Activated CD4-positive, alpha-beta T cell treated with anti-CD3 and anti-CD28 coated beads, Interleukin-2, amount 50 U/mL, for 24 hours (primary cell): ENCODE measurements around the gene IQSEC2.

ENCODE experiments used
- DNase-seq, 2 donors: peaks; one replicate each; pipeline ENCODE4 v3.0.0-alpha.2; 2020; ENCODE audit warnings: low read depth in 1 of 2, low spot score in 1 of 2

IQSEC2 gene

GRCh38 chrX:53244610-53245009 lies 36.8 kb downstream of the IQSEC2 start:
- no peak for DNase-seq

GRCh38 chrX:53242310-53242709 lies 39.1 kb downstream of the IQSEC2 start:
- DNase-seq = no peak

DNA sequence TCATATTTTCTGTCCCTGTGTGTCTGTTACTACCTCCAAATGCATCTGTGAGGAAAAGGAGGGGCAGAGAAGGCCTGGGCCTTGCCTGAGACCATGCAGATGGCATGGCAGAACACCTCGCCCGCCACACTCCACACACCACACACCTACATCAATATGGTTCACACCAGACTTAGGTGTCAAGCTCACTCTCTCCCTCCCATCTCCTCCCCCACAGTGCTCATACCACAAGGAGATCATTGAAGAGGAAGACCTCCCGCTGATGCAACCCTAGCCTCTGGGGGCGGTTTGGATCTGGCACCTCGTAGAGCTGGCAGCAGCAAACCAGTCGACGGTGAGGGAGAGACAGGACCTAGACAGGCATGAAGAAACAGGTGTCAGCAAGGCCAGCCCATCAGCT lies 39.8 kb downstream of the IQSEC2 start:
- no peak for DNase-seq

- no peak for DNase-seq
These were observed 41.9 kb downstream of the IQSEC2 start for GRCh38 chrX:53239474-53239873.

GRCh38 chrX:53237056-53237455 lies 44.3 kb downstream of the IQSEC2 start:
- no peak for DNase-seq

DNA sequence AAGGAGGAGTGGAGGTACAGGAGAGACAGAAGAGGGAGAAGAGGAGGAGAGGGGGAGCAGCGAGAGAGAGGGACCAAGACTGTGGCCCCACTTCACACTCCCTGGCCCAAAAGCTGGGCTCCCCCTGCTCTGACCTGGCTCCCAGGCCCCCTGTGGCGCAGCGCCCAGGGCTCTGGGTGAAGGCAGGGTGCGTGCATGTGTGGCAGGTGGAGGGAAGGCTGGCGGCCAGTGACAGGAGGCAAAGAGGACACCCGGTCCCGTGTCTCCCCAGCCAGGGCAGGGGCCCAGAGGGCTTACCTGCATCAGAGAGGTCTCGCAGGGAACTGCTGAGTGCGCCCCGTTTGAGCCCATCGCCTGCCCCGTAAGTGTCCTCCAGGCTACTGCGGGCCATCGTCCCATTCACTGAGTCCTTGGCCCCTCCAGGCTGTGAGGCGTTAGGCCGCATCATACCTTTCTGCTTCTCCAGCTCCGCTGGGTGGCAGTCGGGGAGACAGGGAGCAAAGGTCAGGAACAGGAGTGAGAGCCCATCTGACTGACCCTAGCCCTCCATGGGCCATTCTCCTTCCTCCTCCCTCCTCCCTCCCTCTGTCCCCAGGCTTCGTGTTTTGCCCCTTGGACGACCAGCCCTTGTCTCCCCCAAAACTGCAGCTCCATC lies 45.2 kb downstream of the IQSEC2 start:
- DNase-seq = no peak

GRCh38 chrX:53235566-53235965 lies 45.8 kb downstream of the IQSEC2 start:
- DNase-seq = no peak

DNA sequence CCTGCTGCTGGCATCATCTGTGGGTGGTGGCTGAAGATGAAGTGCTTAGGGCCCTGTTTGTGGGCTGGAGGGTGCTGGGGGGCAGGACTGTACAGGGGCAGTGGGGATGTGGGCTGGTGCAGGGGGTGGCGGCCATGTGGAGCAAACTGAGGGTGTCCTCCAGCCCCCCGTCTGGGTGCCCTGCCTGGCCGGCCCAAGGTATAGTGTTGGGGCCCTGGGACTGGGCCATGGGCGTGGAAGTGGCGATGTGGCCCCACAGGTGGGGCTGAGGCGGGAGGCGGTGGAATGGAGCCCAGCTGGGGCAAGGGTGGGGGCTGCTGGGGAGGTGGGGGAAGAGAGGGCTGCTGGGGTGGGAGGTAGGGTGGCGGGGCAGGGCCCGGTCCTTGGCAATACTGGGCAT lies 46.9 kb downstream of the IQSEC2 start:
- DNase-seq = no peak

GRCh38 chrX:53233536-53233935 lies 47.8 kb downstream of the IQSEC2 start:
- DNase-seq = no peak

- DNase-seq = no peak
These were observed 51.3 kb downstream of the IQSEC2 start for GRCh38 chrX:53230116-53230515.

GRCh38 chrX:53227224-53227765 lies 54.1 kb downstream of the IQSEC2 start:
- no peak for DNase-seq

DNA sequence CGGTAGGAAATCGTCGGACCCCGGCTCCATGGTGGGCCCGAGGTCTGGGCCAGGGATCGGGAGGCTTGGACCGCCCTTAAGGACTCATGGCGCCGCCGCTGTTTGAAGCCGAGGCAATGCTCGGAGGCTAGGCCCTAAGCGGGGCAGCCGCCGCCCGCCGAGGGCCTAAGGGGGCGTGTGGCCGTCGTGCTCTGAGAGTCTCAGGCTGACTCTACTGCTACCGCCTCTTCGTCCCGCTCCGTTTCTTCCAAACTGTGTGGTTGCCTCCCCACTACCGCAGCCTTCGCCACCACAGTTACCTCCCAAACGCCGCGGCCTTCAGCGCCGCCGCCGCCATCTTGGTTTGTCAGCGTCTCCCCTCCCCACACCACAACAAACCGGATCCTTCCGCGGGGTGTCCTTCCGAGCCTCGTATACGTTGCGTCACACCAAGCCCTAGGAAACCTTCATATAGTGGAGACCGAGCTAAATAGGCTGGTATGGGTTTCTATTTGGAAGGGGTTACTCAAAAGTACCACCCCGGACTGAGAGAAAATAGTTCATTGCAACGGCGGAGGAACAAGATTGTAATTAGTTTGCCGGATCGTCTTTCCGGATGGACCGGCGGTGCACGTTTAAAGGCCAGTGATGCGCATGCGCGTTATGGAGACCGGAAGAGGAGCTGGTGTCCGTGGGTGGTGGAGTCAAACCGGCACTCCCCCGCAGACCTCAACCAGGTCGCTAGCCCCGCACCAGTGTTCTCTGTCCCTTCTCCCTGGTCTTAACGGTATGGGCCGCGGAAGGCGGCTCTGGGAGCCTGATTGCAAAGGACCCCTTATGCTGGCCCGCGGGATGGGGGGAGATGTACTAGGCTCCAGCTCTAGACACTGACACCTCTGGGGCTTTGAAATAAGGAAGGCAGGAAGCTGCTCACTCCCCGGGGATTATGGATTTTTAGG lies 56.3 kb downstream of the IQSEC2 start, which contains the start of gene KDM5C:
TSS of gene KDM5C (minus strand) at position 348 of the 938 bp plus-strand sequence. CDS start at position 30, 318 bp downstream.
- DNase-seq = peak; percentile 56 to 85

DNA sequence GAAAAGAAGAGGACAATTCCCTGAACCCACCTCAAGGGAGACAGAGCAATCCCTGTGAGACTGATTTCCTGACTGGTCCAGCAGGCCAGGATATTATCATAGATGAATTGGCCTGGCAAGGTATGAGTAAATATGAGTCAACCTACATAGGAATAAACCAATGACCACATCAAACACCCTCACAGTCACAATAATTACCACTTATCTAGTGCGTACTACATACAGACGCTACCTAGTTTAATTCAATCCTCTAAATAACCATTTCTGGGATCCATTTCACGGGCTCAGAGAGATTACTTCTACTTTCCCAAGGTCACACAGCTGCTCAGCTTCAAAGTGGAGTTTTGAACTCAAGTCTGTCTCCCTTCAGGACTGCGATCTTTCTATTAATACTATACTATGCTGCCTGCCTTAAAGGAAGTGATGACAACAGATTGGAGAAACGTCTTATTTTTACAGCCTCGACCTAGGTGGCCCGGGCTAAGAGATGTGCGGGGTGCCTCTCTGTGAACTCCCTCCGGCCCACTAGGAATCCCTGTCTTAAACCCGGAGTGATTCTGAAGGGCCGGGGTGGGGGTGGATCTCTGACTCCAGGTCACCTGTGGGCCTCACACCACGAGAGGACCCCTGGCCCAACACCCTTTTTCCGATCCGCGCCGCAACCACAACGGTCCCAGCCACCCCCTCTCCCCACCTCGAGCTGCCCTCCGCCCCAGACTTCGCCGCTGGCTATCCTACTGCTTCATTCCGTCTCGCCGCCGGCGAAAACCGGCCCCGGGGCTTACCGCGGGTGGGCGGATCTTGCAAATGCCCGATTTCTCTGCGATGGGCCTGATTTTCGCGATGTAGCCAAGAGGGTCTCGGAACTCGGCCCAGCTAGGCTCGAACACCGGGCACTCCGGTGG lies 57.2 kb downstream of the IQSEC2 start:
- peak in 1 of 2 donors; percentile 1 for DNase-seq

- no peak for DNase-seq
These were observed 58.2 kb downstream of the IQSEC2 start for GRCh38 chrX:53223068-53223693.
